ENCODE results near the gene KLHL26. TPM values are rescaled to one million over a fixed set of nuclear protein-coding genes. Genes with fewer than 3 reads are reported as not detected.

The KLHL26 gene
- total RNA-seq, 1 donor from 2014 or later = 2.1 TPM

- Histone ChIP-seq H3K27me3 (ENCODE audit: control insufficient read depth in 3 of 3, insufficient read depth in 3 of 3, low read length in 3 of 3) (no peaks in the 10 kb centered on the region), H3K9ac (ENCODE audit: low read depth in 1 of 3, low read length in 3 of 3) (no peak overlapping the region), H3K9me3 (ENCODE audit: control insufficient read depth in 3 of 3, low read length in 3 of 3) (no peaks in the 10 kb centered on the region), H3K36me3 (ENCODE audit: control insufficient read depth in 3 of 3, insufficient read depth in 3 of 3, low read length in 3 of 3) (peaks cover 0 to 2% (median 0%) of the 10 kb centered on the region in 3 donors), H3K27ac (ENCODE audit: low read depth, low read length) (peak overlapping the region; percentile 58), H3K4me1 (ENCODE audit: control insufficient read depth in 3 of 3, insufficient read depth in 3 of 3, low read length in 3 of 3) (peaks cover 24 to 33% (median 25%) of the 10 kb centered on the region in 3 donors), H3K4me3 (ENCODE audit: low read length in 3 of 3) (no peak overlapping the region)
These were observed 75.1 kb downstream of the KLHL26 start for GRCh38 chr19:18711893-18712292.

GRCh38 chr19:18712981-18713380 lies 76.2 kb downstream of the KLHL26 start:
- peaks cover 0 to 2% (median 0%) of the 10 kb centered on the region in 3 donors for H3K36me3 ChIP-seq (ENCODE audit: control insufficient read depth in 3 of 3, insufficient read depth in 3 of 3, low read length in 3 of 3)
- H3K9ac ChIP-seq (ENCODE audit: low read depth in 1 of 3, low read length in 3 of 3) = no peak overlapping the region
- no peak overlapping the region for H3K4me3 ChIP-seq (ENCODE audit: low read length in 3 of 3)
- no peaks in the 10 kb centered on the region for H3K27me3 ChIP-seq (ENCODE audit: control insufficient read depth in 3 of 3, insufficient read depth in 3 of 3, low read length in 3 of 3)
- no peak overlapping the region for H3K27ac ChIP-seq (ENCODE audit: low read depth, low read length)
- H3K9me3 ChIP-seq (ENCODE audit: control insufficient read depth in 3 of 3, low read length in 3 of 3) = no peaks in the 10 kb centered on the region
- peaks cover 24 to 33% (median 27%) of the 10 kb centered on the region in 3 donors for H3K4me1 ChIP-seq (ENCODE audit: control insufficient read depth in 3 of 3, insufficient read depth in 3 of 3, low read length in 3 of 3)

GRCh38 chr19:18713550-18714117 lies 76.8 kb downstream of the KLHL26 start:
- Histone ChIP-seq H3K4me3 (ENCODE audit: low read length in 3 of 3) (no peak overlapping the region), H3K4me1 (ENCODE audit: control insufficient read depth in 3 of 3, insufficient read depth in 3 of 3, low read length in 3 of 3) (peaks cover 18 to 28% (median 27%) of the 10 kb centered on the region in 3 donors), H3K36me3 (ENCODE audit: control insufficient read depth in 3 of 3, insufficient read depth in 3 of 3, low read length in 3 of 3) (peaks cover 0 to 2% (median 0%) of the 10 kb centered on the region in 3 donors), H3K9ac (ENCODE audit: low read depth in 1 of 3, low read length in 3 of 3) (no peak overlapping the region), H3K27ac (ENCODE audit: low read depth, low read length) (no peak overlapping the region), H3K9me3 (ENCODE audit: control insufficient read depth in 3 of 3, low read length in 3 of 3) (no peaks in the 10 kb centered on the region), H3K27me3 (ENCODE audit: control insufficient read depth in 3 of 3, insufficient read depth in 3 of 3, low read length in 3 of 3) (no peaks in the 10 kb centered on the region)

- no peak overlapping the region for H3K4me3 ChIP-seq (ENCODE audit: low read length in 3 of 3)
- H3K27me3 ChIP-seq (ENCODE audit: control insufficient read depth in 3 of 3, insufficient read depth in 3 of 3, low read length in 3 of 3) = no peaks in the 10 kb centered on the region
- no peaks in the 10 kb centered on the region for H3K9me3 ChIP-seq (ENCODE audit: control insufficient read depth in 3 of 3, low read length in 3 of 3)
- H3K4me1 ChIP-seq (ENCODE audit: control insufficient read depth in 3 of 3, insufficient read depth in 3 of 3, low read length in 3 of 3) = peaks cover 10 to 15% (median 13%) of the 10 kb centered on the region in 3 donors
- H3K36me3 ChIP-seq (ENCODE audit: control insufficient read depth in 3 of 3, insufficient read depth in 3 of 3, low read length in 3 of 3) = peaks cover 0 to 2% (median 0%) of the 10 kb centered on the region in 3 donors
- no peak overlapping the region for H3K9ac ChIP-seq (ENCODE audit: low read depth in 1 of 3, low read length in 3 of 3)
- no peak overlapping the region for H3K27ac ChIP-seq (ENCODE audit: low read depth, low read length)
These were observed 78.6 kb downstream of the KLHL26 start for GRCh38 chr19:18715416-18715815.

- Histone ChIP-seq H3K4me3 (ENCODE audit: low read length in 3 of 3) (no peak overlapping the region), H3K9ac (ENCODE audit: low read depth in 1 of 3, low read length in 3 of 3) (no peak overlapping the region), H3K36me3 (ENCODE audit: control insufficient read depth in 3 of 3, insufficient read depth in 3 of 3, low read length in 3 of 3) (peaks cover 0 to 2% (median 0%) of the 10 kb centered on the region in 3 donors), H3K4me1 (ENCODE audit: control insufficient read depth in 3 of 3, insufficient read depth in 3 of 3, low read length in 3 of 3) (peaks cover 8 to 15% (median 13%) of the 10 kb centered on the region in 3 donors), H3K27me3 (ENCODE audit: control insufficient read depth in 3 of 3, insufficient read depth in 3 of 3, low read length in 3 of 3) (no peaks in the 10 kb centered on the region), H3K27ac (ENCODE audit: low read depth, low read length) (no peak overlapping the region), H3K9me3 (ENCODE audit: control insufficient read depth in 3 of 3, low read length in 3 of 3) (no peaks in the 10 kb centered on the region)
These were observed 80.0 kb downstream of the KLHL26 start for GRCh38 chr19:18716857-18717256.

GRCh38 chr19:18717601-18718000 lies 80.8 kb downstream of the KLHL26 start:
- Histone ChIP-seq H3K4me1 (ENCODE audit: control insufficient read depth in 3 of 3, insufficient read depth in 3 of 3, low read length in 3 of 3) (peaks cover 8 to 15% (median 13%) of the 10 kb centered on the region in 3 donors), H3K27ac (ENCODE audit: low read depth, low read length) (no peak overlapping the region), H3K36me3 (ENCODE audit: control insufficient read depth in 3 of 3, insufficient read depth in 3 of 3, low read length in 3 of 3) (peaks cover 0 to 4% (median 0%) of the 10 kb centered on the region in 3 donors), H3K4me3 (ENCODE audit: low read length in 3 of 3) (no peak overlapping the region), H3K9ac (ENCODE audit: low read depth in 1 of 3, low read length in 3 of 3) (no peak overlapping the region), H3K27me3 (ENCODE audit: control insufficient read depth in 3 of 3, insufficient read depth in 3 of 3, low read length in 3 of 3) (no peaks in the 10 kb centered on the region), H3K9me3 (ENCODE audit: control insufficient read depth in 3 of 3, low read length in 3 of 3) (no peaks in the 10 kb centered on the region)

GRCh38 chr19:18718015-18718526 lies 81.2 kb downstream of the KLHL26 start:
- Histone ChIP-seq H3K9ac (ENCODE audit: low read depth in 1 of 3, low read length in 3 of 3) (no peak overlapping the region), H3K9me3 (ENCODE audit: control insufficient read depth in 3 of 3, low read length in 3 of 3) (no peaks in the 10 kb centered on the region), H3K27me3 (ENCODE audit: control insufficient read depth in 3 of 3, insufficient read depth in 3 of 3, low read length in 3 of 3) (no peaks in the 10 kb centered on the region), H3K4me1 (ENCODE audit: control insufficient read depth in 3 of 3, insufficient read depth in 3 of 3, low read length in 3 of 3) (peaks cover 8 to 13% (median 11%) of the 10 kb centered on the region in 3 donors), H3K4me3 (ENCODE audit: low read length in 3 of 3) (no peak overlapping the region), H3K36me3 (ENCODE audit: control insufficient read depth in 3 of 3, insufficient read depth in 3 of 3, low read length in 3 of 3) (peaks cover 0 to 5% (median 0%) of the 10 kb centered on the region in 3 donors), H3K27ac (ENCODE audit: low read depth, low read length) (no peak overlapping the region)

GRCh38 chr19:18718846-18719458 lies 82.1 kb downstream of the KLHL26 start:
- Histone ChIP-seq H3K27ac (ENCODE audit: low read depth, low read length) (no peak overlapping the region), H3K36me3 (ENCODE audit: control insufficient read depth in 3 of 3, insufficient read depth in 3 of 3, low read length in 3 of 3) (peaks cover 0 to 5% (median 0%) of the 10 kb centered on the region in 3 donors), H3K9ac (ENCODE audit: low read depth in 1 of 3, low read length in 3 of 3) (no peak overlapping the region), H3K4me1 (ENCODE audit: control insufficient read depth in 3 of 3, insufficient read depth in 3 of 3, low read length in 3 of 3) (peaks cover under 1 to 5% (median 2%) of the 10 kb centered on the region in 3 donors), H3K9me3 (ENCODE audit: control insufficient read depth in 3 of 3, low read length in 3 of 3) (no peaks in the 10 kb centered on the region), H3K27me3 (ENCODE audit: control insufficient read depth in 3 of 3, insufficient read depth in 3 of 3, low read length in 3 of 3) (no peaks in the 10 kb centered on the region), H3K4me3 (ENCODE audit: low read length in 3 of 3) (no peak overlapping the region)

- Histone ChIP-seq H3K4me3 (ENCODE audit: low read length in 3 of 3) (no peak overlapping the region), H3K27me3 (ENCODE audit: control insufficient read depth in 3 of 3, insufficient read depth in 3 of 3, low read length in 3 of 3) (no peaks in the 10 kb centered on the region), H3K9ac (ENCODE audit: low read depth in 1 of 3, low read length in 3 of 3) (no peak overlapping the region), H3K36me3 (ENCODE audit: control insufficient read depth in 3 of 3, insufficient read depth in 3 of 3, low read length in 3 of 3) (peaks cover 0 to 5% (median 0%) of the 10 kb centered on the region in 3 donors), H3K9me3 (ENCODE audit: control insufficient read depth in 3 of 3, low read length in 3 of 3) (no peaks in the 10 kb centered on the region), H3K4me1 (ENCODE audit: control insufficient read depth in 3 of 3, insufficient read depth in 3 of 3, low read length in 3 of 3) (peaks cover 0 to 3% (median 0%) of the 10 kb centered on the region in 3 donors), H3K27ac (ENCODE audit: low read depth, low read length) (no peak overlapping the region)
These were observed 82.7 kb downstream of the KLHL26 start for GRCh38 chr19:18719541-18719940.

Data from skeletal muscle tissue (tissue), 4 donors.